Thoracic aorta (tissue), 2 donors: ENCODE measurements around the gene UBQLN4. TPM values are rescaled to one million over a fixed set of nuclear protein-coding genes. Genes with fewer than 3 reads are reported as not detected.

Source experiments
- ATAC-seq: fragments of 150-250 bp; one replicate; pipeline ENCODE4 v1.8.0; 2017; ENCODE audit warnings: low read depth; ENCODE audit not compliant: insufficient number of reproducible peaks, low FRiP score
- DNase-seq: peaks from one replicate; pipeline ENCODE4 v3.0.0-alpha.2; 2020; ENCODE audit warnings: low spot score
- H3K27ac ChIP-seq, 2 donors: fragments of 200-600 bp; sonication (generic); 1 replicate in 1 of 2; 2 replicates in 1 of 2; pipeline ENCODE4 v1.5.1; 2016; ENCODE audit warnings: mild to moderate bottlenecking in 2 of 2, moderate library complexity in 2 of 2
- H3K27me3 ChIP-seq: fragments of 200-600 bp; sonication (generic); replicated peaks from 2 replicates; pipeline ENCODE4 v1.6.0; 2016; ENCODE audit warnings: mild to moderate bottlenecking; ENCODE audit not compliant: insufficient read depth
- H3K36me3 ChIP-seq: fragments of 200-600 bp; sonication (generic); one replicate; pipeline ENCODE4 v1.5.1; 2016
- H3K4me1 ChIP-seq, 2 donors: fragments of 200-600 bp; sonication (generic); 1 replicate in 1 of 2; 2 replicates in 1 of 2; pipeline versions ENCODE4 v1.5.1 to v1.6.0; 2016; ENCODE audit warnings: low read depth in 2 of 2, mild to moderate bottlenecking in 1 of 2; ENCODE audit not compliant: control insufficient read depth in 1 of 2
- H3K4me3 ChIP-seq: fragments of 200-600 bp; sonication (generic); 2 replicates; pipeline ENCODE4 v1.5.1; 2016; ENCODE audit warnings: mild to moderate bottlenecking
- H3K9me3 ChIP-seq: fragments of 200-600 bp; sonication (generic); 2 replicates; pipeline ENCODE4 v1.5.1; 2016
- CTCF ChIP-seq: fragments of 200-600 bp; sonication (generic); IDR thresholded peaks from one replicate; pipeline ENCODE4 v1.5.1; 2019; ENCODE audit warnings: antibody characterized with exemption
- total RNA-seq, 2 donors: library from RNA; depleted of rRNA; stranded (reverse); fragments of >200 nt; gene quantifications; one replicate each; pipeline versions ENCODE4 v1.1.0 to v1.2.3, GENCODE V29; 2016

Gene UBQLN4
- total RNA-seq, 2 donors from 2014 or later: 21.7 to 36.7 TPM

GRCh38 chr1:155999964-156000363, 53.6 kb downstream of the UBQLN4 start:
- Histone ChIP-seq H3K4me1 (no peaks in the 10 kb centered on the region), H3K27me3 (no peaks in the 10 kb centered on the region), H3K4me3 (no peak overlapping the region), H3K27ac (no peak overlapping the region), H3K36me3 (no peaks in the 10 kb centered on the region), H3K9me3 (no peaks in the 10 kb centered on the region)
- no peak for TF ChIP-seq CTCF
- DNase-seq: no peak
- ATAC-seq: no peak

GRCh38 chr1:155996166-155996565, 57.4 kb downstream of the UBQLN4 start:
- no peak for DNase-seq

GRCh38 chr1:155993595-155993994, 60.0 kb downstream of the UBQLN4 start:
- H3K9me3 ChIP-seq: no peaks in the 10 kb centered on the region
- ATAC-seq (no peak), DNase-seq (no peak)
- no peak for TF ChIP-seq CTCF
- no peaks in the 10 kb centered on the region for H3K36me3 ChIP-seq
- no peaks in the 10 kb centered on the region for H3K27me3 ChIP-seq
- H3K27ac ChIP-seq: no peak overlapping the region
- peaks cover 0 to 15% of the 10 kb centered on the region in 2 donors for H3K4me1 ChIP-seq
- no peak overlapping the region for H3K4me3 ChIP-seq

More at GRCh38 chr1:155996166-155996565, 57.4 kb downstream of the UBQLN4 start:
- no peak for ATAC-seq
- no peaks in the 10 kb centered on the region for H3K9me3 ChIP-seq
- H3K4me3 ChIP-seq: no peak overlapping the region
- no peak overlapping the region for H3K27ac ChIP-seq
- H3K4me1 ChIP-seq: peaks cover 0 to 5% of the 10 kb centered on the region in 2 donors
- no peaks in the 10 kb centered on the region for H3K36me3 ChIP-seq
- TF ChIP-seq CTCF: no peak
- H3K27me3 ChIP-seq: no peaks in the 10 kb centered on the region

- H3K36me3 ChIP-seq: no peaks in the 10 kb centered on the region
- peak overlapping the region; percentile 75 to 76 for H3K27ac ChIP-seq
- no peaks in the 10 kb centered on the region for H3K27me3 ChIP-seq
- no peak for ATAC-seq
- no peak for DNase-seq
- no peaks in the 10 kb centered on the region for H3K9me3 ChIP-seq
- H3K4me3 ChIP-seq: no peak overlapping the region
- H3K4me1 ChIP-seq: peaks cover 0 to 34% of the 10 kb centered on the region in 2 donors
- TF ChIP-seq CTCF: no peak
Observed at GRCh38 chr1:155990005-155990739, 63.4 kb downstream of the UBQLN4 start.

- Histone ChIP-seq H3K27me3 (no peaks in the 10 kb centered on the region), H3K9me3 (no peaks in the 10 kb centered on the region), H3K4me1 (peaks cover 0 to 39% of the 10 kb centered on the region in 2 donors), H3K4me3 (peak overlapping the region; percentile 77), H3K27ac (peak overlapping the region; percentile 75 to 76), H3K36me3 (no peaks in the 10 kb centered on the region)
- peak; percentile 73 for ATAC-seq
- no peak for DNase-seq
- TF ChIP-seq CTCF: peak; percentile 99
Observed at GRCh38 chr1:155989242-155990004, 64.2 kb downstream of the UBQLN4 start.
